Tibial artery (tissue), 4 donors: ENCODE measurements around the gene TAS1R1.

ENCODE experiments used
- DNase-seq, 2 donors: peaks; one replicate each; pipeline ENCODE4 v3.0.0-alpha.2; 2019
- H3K27ac ChIP-seq, 2 donors: fragments of 200-600 bp; sonication (generic) in 1 of 2; 1 replicate in 1 of 2; 2 replicates in 1 of 2; pipeline ENCODE4 v1.5.1; 2018 to 2019; ENCODE audit warnings: mild to moderate bottlenecking in 1 of 2
- H3K27me3 ChIP-seq, 2 donors: fragments of 200-600 bp; sonication (generic) in 1 of 2; one replicate each; pipeline versions ENCODE4 v1.5.1 to v1.6.0; 2016 to 2019
- H3K36me3 ChIP-seq, 3 donors: fragments of 200-600 bp; sonication (generic) in 2 of 3; one replicate each; pipeline ENCODE4 v1.5.1; 2016 to 2019; ENCODE audit warnings: mild to moderate bottlenecking in 2 of 3
- H3K4me1 ChIP-seq, 4 donors: fragments of 200-600 bp; sonication (generic) in 2 of 4; 1 replicate in 3 of 4; 2 replicates in 1 of 4; pipeline ENCODE4 v1.5.1; 2016 to 2019
- H3K4me3 ChIP-seq, 2 donors: fragments of 200-600 bp; sonication (generic) in 1 of 2; 1 replicate in 1 of 2; 2 replicates in 1 of 2; pipeline ENCODE4 v1.5.1; 2018 to 2019; ENCODE audit warnings: mild to moderate bottlenecking in 2 of 2
- H3K9me3 ChIP-seq, 3 donors: fragments of 200-600 bp; sonication (generic) in 1 of 3; one replicate each; pipeline ENCODE4 v1.5.1; 2016 to 2019
- CTCF ChIP-seq, 2 experiments: fragments of 200-600 bp in 1 of 2; fragments of 450-650 bp in 1 of 2; IDR thresholded peaks; one replicate each; pipeline ENCODE4 v1.5.1; 2017 to 2019; ENCODE audit warnings: antibody characterized with exemption in 2 of 2, mild to moderate bottlenecking in 1 of 2, moderate library complexity in 1 of 2
- intact Hi-C: fragments of 100-400 bp; cut with DNase I; formaldehyde crosslinking; loops from one replicate; pipeline ENCODE4 v1.15.0; 2023; ENCODE audit warnings: low total_unique reads

Gene TAS1R1

GRCh38 chr1:6623269-6623965 is 68.3 kb downstream of the TAS1R1 start:
- no peak overlapping the region for H3K4me3 ChIP-seq

GRCh38 chr1:6624710-6625583 is 69.8 kb downstream of the TAS1R1 start, which contains the start of gene THAP3:
Gene THAP3 (plus strand): TSS chr1:6624868. CDS start chr1:6625219, 351 bp downstream.
- peaks cover 0 to 52% (median 21%) of the 10 kb centered on the region in 4 donors for H3K4me1 ChIP-seq
- H3K4me3 ChIP-seq, result peak within 1 kb of the TSS; percentile 81 to 83
- DNase-seq, result peak; percentile 76 to 92
- no peaks in the 10 kb centered on the region for H3K9me3 ChIP-seq
- no peak for TF ChIP-seq CTCF (IDR thresholded peaks at IDR 0.05)
- H3K27me3 ChIP-seq, result no peaks in the 10 kb centered on the region
- peak within 1 kb of the TSS; percentile 87 to 93 for H3K27ac ChIP-seq
- peaks cover 35 to 58% (median 51%) of the 10 kb centered on the region in 3 donors for H3K36me3 ChIP-seq
- intact Hi-C loops, result no loop called here

More at GRCh38 chr1:6623269-6623965, 68.3 kb downstream of the TAS1R1 start:
- Histone ChIP-seq H3K36me3 (peaks cover 35 to 53% (median 46%) of the 10 kb centered on the region in 3 donors), H3K9me3 (no peaks in the 10 kb centered on the region), H3K27ac (peak overlapping the region in 1 of 2 donors; percentile 93), H3K27me3 (no peaks in the 10 kb centered on the region), H3K4me1 (peaks cover 0 to 49% (median 21%) of the 10 kb centered on the region in 4 donors)
- DNase-seq, result no peak
- no peak for TF ChIP-seq CTCF (IDR thresholded peaks at IDR 0.05)
- intact Hi-C loops, result no loop called here

- Histone ChIP-seq H3K27me3 (no peaks in the 10 kb centered on the region), H3K4me3 (peak overlapping the region; percentile 81 to 83), H3K36me3 (peaks cover 27 to 58% (median 51%) of the 10 kb centered on the region in 3 donors), H3K27ac (peak overlapping the region; percentile 87 to 93), H3K4me1 (peaks cover 0 to 52% (median 21%) of the 10 kb centered on the region in 4 donors), H3K9me3 (no peaks in the 10 kb centered on the region)
- TF ChIP-seq CTCF (IDR thresholded peaks at IDR 0.05), result no peak
- intact Hi-C loops, result no loop called here
- peak in 1 of 2 donors; percentile 42 for DNase-seq
These were observed 70.6 kb downstream of the TAS1R1 start for GRCh38 chr1:6625584-6626149.

GRCh38 chr1:6627031-6627430 is 71.9 kb downstream of the TAS1R1 start:
- H3K36me3 ChIP-seq, result peaks cover 20 to 58% (median 53%) of the 10 kb centered on the region in 3 donors
- H3K9me3 ChIP-seq, result no peaks in the 10 kb centered on the region
- TF ChIP-seq CTCF (IDR thresholded peaks at IDR 0.05), result no peak
- no peak for DNase-seq
- intact Hi-C loops, result no loop called here
- no peak overlapping the region for H3K27ac ChIP-seq
- no peak overlapping the region for H3K4me3 ChIP-seq
- peaks cover 0 to 42% (median 21%) of the 10 kb centered on the region in 4 donors for H3K4me1 ChIP-seq
- no peaks in the 10 kb centered on the region for H3K27me3 ChIP-seq

GRCh38 chr1:6627841-6628545 is 72.9 kb downstream of the TAS1R1 start:
- H3K9me3 ChIP-seq, result no peaks in the 10 kb centered on the region
- peaks cover 28 to 60% (median 58%) of the 10 kb centered on the region in 3 donors for H3K36me3 ChIP-seq

More at GRCh38 chr1:6627841-6628545, 72.9 kb downstream of the TAS1R1 start:
- Histone ChIP-seq H3K27me3 (no peaks in the 10 kb centered on the region), H3K4me3 (no peak overlapping the region), H3K4me1 (peaks cover 0 to 38% (median 21%) of the 10 kb centered on the region in 4 donors), H3K27ac (no peak overlapping the region)
- DNase-seq, result no peak
- intact Hi-C loops, result no loop called here
- no peak for TF ChIP-seq CTCF (IDR thresholded peaks at IDR 0.05)
